Smooth muscle cell (in vitro differentiated cells): ENCODE data around the gene MYO10. TPM values are rescaled to one million over a fixed set of nuclear protein-coding genes. Genes with fewer than 3 reads are reported as not detected.

Experiments
- DNase-seq: peaks from one replicate; lab custom pipeline; 2025; ENCODE audit not compliant: unreplicated experiment; lab: John Stamatoyannopoulos, UW
- H2AFZ ChIP-seq: fragments of 200-600 bp; sonication (generic); 2 replicates; pipeline ENCODE4 v1.6.0; 2016; ENCODE audit warnings: antibody characterized with exemption, low read depth, mild to moderate bottlenecking
- H3F3A ChIP-seq: fragments of 200-600 bp; sonication (generic); 2 replicates; pipeline ENCODE4 v1.6.0; 2017; ENCODE audit warnings: antibody characterized with exemption, low read depth
- H3K27ac ChIP-seq: fragments of 200-600 bp; sonication (generic); 2 replicates; pipeline ENCODE4 v1.5.1; 2016; ENCODE audit warnings: low read depth, mild to moderate bottlenecking
- H3K27me3 ChIP-seq: fragments of 200-600 bp; sonication (generic); 2 replicates; pipeline ENCODE4 v1.6.1; 2016; ENCODE audit warnings: low read depth, mild to moderate bottlenecking
- H3K36me3 ChIP-seq: fragments of 200-600 bp; sonication (generic); 2 replicates; pipeline ENCODE4 v1.5.1; 2016; ENCODE audit warnings: low read depth
- H3K4me1 ChIP-seq: fragments of 200-600 bp; sonication (generic); 2 replicates; pipeline ENCODE4 v1.5.1; 2016; ENCODE audit warnings: low read depth
- H3K4me2 ChIP-seq: fragments of 200-600 bp; sonication (generic); 2 replicates; pipeline ENCODE4 v1.6.0; 2016; ENCODE audit warnings: mild to moderate bottlenecking
- H3K4me3 ChIP-seq: fragments of 200-600 bp; sonication (generic); 2 replicates; pipeline ENCODE4 v1.5.1; 2016; ENCODE audit warnings: mild to moderate bottlenecking
- H3K79me2 ChIP-seq: fragments of 200-600 bp; sonication (generic); 2 replicates; pipeline ENCODE4 v1.6.0; 2016; ENCODE audit warnings: low read depth, mild to moderate bottlenecking
- H3K9ac ChIP-seq: fragments of 200-600 bp; sonication (generic); 2 replicates; pipeline ENCODE4 v1.6.0; 2016; ENCODE audit warnings: low read depth
- H3K9me3 ChIP-seq: fragments of 200-600 bp; sonication (generic); replicated peaks from 2 replicates; pipeline ENCODE4 v1.5.1; 2016; ENCODE audit warnings: low read depth
- H4K20me1 ChIP-seq: fragments of 200-600 bp; sonication (generic); 2 replicates; pipeline ENCODE4 v1.6.0; 2016; ENCODE audit warnings: low read depth
- WGBS: methylation state at CpG from one replicate; pipeline ENCODE4 v1.1.7; 2016; ENCODE audit warnings: low lambda C conversion rate; 5-methylcytosine and 5-hydroxymethylcytosine counted together
- polyA plus RNA-seq: library from polyadenylated mRNA; unstranded; fragments of >200 nt; fragmentation: Nextera tagmentation; extraction: Ambion mirVana; gene quantifications from 2 replicates; pipeline ENCODE4 v1.2.1, GENCODE V29; 2016
- total RNA-seq: library from RNA; depleted of rRNA; stranded (reverse); fragments of >200 nt; gene quantifications from 2 replicates; pipeline ENCODE4 v1.2.3, GENCODE V29; 2014
- TF ChIP-seq, protein P1 (sequence below): fragments of 200-600 bp; sonication (generic); IDR thresholded peaks from 2 replicates; pipeline ENCODE4 v1.5.1; 2017; ENCODE audit warnings: borderline replicate concordance, mild to moderate bottlenecking, antibody characterized with exemption; ENCODE audit not compliant: insufficient read depth, poor library complexity, severe bottlenecking

MYO10 gene
- total and polyA plus RNA-seq, 2 experiments from 2014 or later: 76.4 to 96.8 TPM

DNA sequence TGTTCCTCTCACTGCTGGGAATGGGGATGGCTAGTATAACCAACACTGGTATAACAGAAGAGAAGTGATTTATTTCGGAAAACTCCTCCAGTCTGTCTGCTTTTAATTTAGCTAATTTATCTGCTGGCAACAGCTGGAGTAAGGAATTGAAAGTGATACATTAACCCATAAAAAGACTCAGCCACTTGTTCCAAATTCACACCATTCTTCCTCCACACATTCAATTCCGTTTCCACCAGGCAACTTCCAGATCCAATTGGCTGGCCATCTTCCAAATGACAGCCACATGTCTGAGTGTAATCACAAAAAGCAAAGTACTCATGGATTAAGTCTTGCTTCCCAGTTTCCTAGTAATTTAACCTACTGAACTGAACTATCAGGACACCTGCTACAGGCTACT, 242.2 kb downstream of the MYO10 start:
- H3K4me2 ChIP-seq: no peak overlapping the region
- 85% methylated on average over 2 of the region's 2 CpGs for WGBS

DNA sequence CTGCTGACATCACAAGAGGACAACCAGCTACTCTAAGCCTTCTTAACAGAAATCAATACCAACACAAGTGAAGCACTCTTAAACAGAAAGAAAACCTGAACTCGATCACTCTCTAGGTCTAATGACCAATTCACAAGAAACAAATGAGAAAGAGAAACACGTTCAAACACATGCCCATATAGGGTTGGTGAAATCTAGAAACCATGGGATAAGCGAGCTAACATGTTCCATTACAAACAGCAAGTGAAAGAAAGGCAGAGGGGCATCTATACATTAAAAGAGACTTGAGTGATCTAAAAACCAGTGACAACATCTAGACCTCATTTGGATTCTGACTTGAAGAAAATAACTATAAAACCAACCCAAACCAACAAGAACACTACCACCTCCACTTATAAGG, 244.4 kb downstream of the MYO10 start:
- Histone ChIP-seq H3K79me2 (peaks cover 13% of the 10 kb centered on the region), H3K27me3 (no peaks in the 10 kb centered on the region), H3K9me3 (no peaks in the 10 kb centered on the region), H3K4me2 (no peak overlapping the region), H3F3A (peaks cover 4% of the 10 kb centered on the region), H3K36me3 (peaks cover 36% of the 10 kb centered on the region), H3K4me3 (no peak overlapping the region), H4K20me1 (peaks cover 100% of the 10 kb centered on the region), H3K27ac (peak overlapping the region; percentile 1), H2AFZ (no peak overlapping the region), H3K9ac (no peak overlapping the region), H3K4me1 (no peaks in the 10 kb centered on the region)
- DNase-seq: no peak
- WGBS: 98% methylated on average over 3 of the region's 3 CpGs
- TF ChIP-seq, protein P1, sequence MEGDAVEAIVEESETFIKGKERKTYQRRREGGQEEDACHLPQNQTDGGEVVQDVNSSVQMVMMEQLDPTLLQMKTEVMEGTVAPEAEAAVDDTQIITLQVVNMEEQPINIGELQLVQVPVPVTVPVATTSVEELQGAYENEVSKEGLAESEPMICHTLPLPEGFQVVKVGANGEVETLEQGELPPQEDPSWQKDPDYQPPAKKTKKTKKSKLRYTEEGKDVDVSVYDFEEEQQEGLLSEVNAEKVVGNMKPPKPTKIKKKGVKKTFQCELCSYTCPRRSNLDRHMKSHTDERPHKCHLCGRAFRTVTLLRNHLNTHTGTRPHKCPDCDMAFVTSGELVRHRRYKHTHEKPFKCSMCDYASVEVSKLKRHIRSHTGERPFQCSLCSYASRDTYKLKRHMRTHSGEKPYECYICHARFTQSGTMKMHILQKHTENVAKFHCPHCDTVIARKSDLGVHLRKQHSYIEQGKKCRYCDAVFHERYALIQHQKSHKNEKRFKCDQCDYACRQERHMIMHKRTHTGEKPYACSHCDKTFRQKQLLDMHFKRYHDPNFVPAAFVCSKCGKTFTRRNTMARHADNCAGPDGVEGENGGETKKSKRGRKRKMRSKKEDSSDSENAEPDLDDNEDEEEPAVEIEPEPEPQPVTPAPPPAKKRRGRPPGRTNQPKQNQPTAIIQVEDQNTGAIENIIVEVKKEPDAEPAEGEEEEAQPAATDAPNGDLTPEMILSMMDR: no peak

More for the DNA sequence above, 242.2 kb downstream of the MYO10 start:
- Histone ChIP-seq H3K9ac (no peak overlapping the region), H3K4me3 (no peak overlapping the region), H3K27ac (no peak overlapping the region), H4K20me1 (peaks cover 100% of the 10 kb centered on the region), H3K4me1 (no peaks in the 10 kb centered on the region), H3K36me3 (peaks cover 19% of the 10 kb centered on the region), H3K79me2 (peaks cover 22% of the 10 kb centered on the region), H3K27me3 (no peaks in the 10 kb centered on the region), H3K9me3 (no peaks in the 10 kb centered on the region), H2AFZ (no peak overlapping the region), H3F3A (peaks cover 4% of the 10 kb centered on the region)
- no peak for DNase-seq
- TF ChIP-seq, protein P1: no peak

GRCh38 chr5:16690243-16690852, 245.7 kb downstream of the MYO10 start:
- Histone ChIP-seq H3K4me3 (no peak overlapping the region), H3K27ac (no peak overlapping the region), H3K4me2 (no peak overlapping the region), H3K27me3 (no peaks in the 10 kb centered on the region), H3K4me1 (no peaks in the 10 kb centered on the region), H4K20me1 (peaks cover 99% of the 10 kb centered on the region), H2AFZ (no peak overlapping the region), H3K9ac (no peak overlapping the region), H3K79me2 (peaks cover 8% of the 10 kb centered on the region), H3F3A (peaks cover 4% of the 10 kb centered on the region), H3K9me3 (no peaks in the 10 kb centered on the region), H3K36me3 (peaks cover 44% of the 10 kb centered on the region)
- WGBS: 70% methylated on average over 7 of the region's 7 CpGs
- DNase-seq: no peak
- TF ChIP-seq, protein P1: peak; percentile 53

GRCh38 chr5:16687898-16688297, 248.2 kb downstream of the MYO10 start:
- Histone ChIP-seq H3K27ac (no peak overlapping the region), H3K9ac (no peak overlapping the region), H3K79me2 (peaks cover 8% of the 10 kb centered on the region), H3K9me3 (no peaks in the 10 kb centered on the region), H3K36me3 (peaks cover 42% of the 10 kb centered on the region), H4K20me1 (peaks cover 95% of the 10 kb centered on the region), H3F3A (peaks cover 4% of the 10 kb centered on the region), H3K4me3 (no peak overlapping the region), H3K27me3 (no peaks in the 10 kb centered on the region), H2AFZ (no peak overlapping the region), H3K4me2 (no peak overlapping the region), H3K4me1 (no peaks in the 10 kb centered on the region)
- TF ChIP-seq, protein P1: no peak
- 82% methylated on average over 2 of the region's 2 CpGs for WGBS
- no peak for DNase-seq
